Stimulated activated CD4-positive, alpha-beta T cell treated with anti-CD3 and anti-CD28 coated beads, Interleukin-4, amount 100 ng/mL, for 4 hours (primary cell): ENCODE data around the gene PCDHGA10.
"Not testable (repeated sequence)": the region's sequence is repeated elsewhere in the genome, so short reads cannot be mapped to it uniquely, and the experiment has no call there.

Source experiments
- DNase-seq, 2 experiments: peaks; one replicate each; pipeline ENCODE4 v3.0.0-alpha.2; 2020

The PCDHGA10 gene

DNA sequence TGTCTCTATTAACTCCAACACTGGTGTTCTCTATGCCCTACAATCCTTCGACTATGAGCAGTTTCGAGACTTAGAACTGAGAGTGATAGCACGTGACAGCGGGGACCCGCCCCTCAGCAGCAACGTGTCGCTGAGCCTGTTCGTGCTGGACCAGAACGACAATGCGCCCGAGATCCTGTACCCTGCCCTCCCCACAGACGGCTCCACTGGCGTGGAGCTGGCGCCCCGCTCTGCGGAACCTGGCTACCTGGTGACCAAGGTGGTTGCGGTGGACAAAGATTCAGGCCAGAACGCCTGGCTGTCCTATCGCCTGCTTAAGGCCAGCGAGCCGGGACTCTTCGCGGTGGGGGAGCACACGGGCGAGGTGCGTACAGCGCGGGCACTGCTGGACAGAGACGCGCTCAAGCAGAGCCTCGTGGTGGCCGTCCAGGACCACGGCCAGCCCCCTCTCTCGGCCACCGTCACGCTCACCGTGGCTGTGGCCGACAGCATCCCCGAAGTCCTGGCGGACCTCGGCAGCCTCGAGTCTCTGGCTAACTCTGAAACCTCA lies 10.0 kb downstream of the PCDHGA10 start:
- no peak for DNase-seq

DNA sequence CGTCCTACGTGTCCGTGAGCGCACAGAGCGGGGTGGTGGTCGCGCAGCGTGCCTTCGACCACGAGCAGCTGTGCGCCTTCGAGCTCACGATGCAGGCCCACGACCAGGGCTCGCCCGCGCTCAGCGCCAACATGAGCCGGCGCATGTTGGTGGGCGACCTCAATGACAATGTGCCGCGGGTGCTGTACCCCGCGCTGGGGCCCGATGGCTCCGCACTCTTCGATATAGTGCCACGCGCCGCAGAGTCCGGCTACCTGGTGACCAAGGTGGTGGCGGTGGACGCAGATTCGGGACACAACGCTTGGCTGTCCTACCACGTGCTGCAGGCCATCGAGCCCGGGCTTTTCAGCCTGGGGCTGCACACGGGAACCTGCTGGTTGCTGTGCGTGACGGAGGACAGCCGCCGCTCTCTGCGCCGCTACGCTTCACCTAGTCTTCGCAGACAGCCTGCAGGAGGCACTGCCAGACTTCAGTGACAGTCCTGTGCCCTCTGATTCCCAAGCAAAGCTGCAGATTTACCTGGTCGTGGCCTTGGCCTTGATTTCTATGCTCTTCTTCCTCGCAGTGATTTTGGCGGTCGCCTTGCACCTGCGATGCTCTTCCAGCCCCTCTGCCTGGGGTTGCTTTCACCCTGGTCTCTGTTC lies 15.1 kb downstream of the PCDHGA10 start:
- no peak for DNase-seq

DNA sequence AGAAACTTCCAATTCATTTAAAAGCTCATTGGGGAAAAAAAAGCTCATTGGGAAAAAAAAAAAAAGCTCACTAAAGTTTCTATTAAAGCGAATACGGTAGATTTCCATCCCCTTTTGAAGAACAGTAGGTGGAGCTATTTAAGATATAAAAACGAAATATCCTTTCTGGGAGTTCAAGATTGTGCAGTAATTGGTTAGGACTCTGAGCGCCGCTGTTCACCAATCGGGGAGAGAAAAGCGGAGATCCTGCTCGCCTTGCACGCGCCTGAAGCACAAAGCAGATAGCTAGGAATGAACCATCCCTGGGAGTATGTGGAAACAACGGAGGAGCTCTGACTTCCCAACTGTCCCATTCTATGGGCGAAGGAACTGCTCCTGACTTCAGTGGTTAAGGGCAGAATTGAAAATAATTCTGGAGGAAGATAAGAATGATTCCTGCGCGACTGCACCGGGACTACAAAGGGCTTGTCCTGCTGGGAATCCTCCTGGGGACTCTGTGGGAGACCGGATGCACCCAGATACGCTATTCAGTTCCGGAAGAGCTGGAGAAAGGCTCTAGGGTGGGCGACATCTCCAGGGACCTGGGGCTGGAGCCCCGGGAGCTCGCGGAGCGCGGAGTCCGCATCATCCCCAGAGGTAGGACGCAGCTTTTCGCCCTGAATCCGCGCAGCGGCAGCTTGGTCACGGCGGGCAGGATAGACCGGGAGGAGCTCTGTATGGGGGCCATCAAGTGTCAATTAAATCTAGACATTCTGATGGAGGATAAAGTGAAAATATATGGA lies 17.7 kb downstream of the PCDHGA10 start, which contains the start of gene PCDHGA12:
PCDHGA12 (plus strand) TSS at position 176 of the 782 bp plus-strand sequence; CDS start at position 429, 253 bp downstream.
- peak in 1 of 2 experiments; percentile 23 for DNase-seq

DNA sequence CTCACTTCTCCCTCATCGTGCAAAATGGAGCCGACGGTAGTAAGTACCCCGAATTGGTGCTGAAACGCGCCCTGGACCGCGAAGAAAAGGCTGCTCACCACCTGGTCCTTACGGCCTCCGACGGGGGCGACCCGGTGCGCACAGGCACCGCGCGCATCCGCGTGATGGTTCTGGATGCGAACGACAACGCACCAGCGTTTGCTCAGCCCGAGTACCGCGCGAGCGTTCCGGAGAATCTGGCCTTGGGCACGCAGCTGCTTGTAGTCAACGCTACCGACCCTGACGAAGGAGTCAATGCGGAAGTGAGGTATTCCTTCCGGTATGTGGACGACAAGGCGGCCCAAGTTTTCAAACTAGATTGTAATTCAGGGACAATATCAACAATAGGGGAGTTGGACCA lies 18.5 kb downstream of the PCDHGA10 start:
- no peak for DNase-seq

GRCh38 chr5:141432308-141432707 lies 19.5 kb downstream of the PCDHGA10 start:
- not testable (repeated sequence) for DNase-seq

DNA sequence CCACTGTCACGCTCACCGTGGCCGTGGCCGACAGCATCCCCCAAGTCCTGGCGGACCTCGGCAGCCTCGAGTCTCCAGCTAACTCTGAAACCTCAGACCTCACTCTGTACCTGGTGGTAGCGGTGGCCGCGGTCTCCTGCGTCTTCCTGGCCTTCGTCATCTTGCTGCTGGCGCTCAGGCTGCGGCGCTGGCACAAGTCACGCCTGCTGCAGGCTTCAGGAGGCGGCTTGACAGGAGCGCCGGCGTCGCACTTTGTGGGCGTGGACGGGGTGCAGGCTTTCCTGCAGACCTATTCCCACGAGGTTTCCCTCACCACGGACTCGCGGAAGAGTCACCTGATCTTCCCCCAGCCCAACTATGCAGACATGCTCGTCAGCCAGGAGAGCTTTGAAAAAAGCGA lies 19.9 kb downstream of the PCDHGA10 start:
- DNase-seq, result not testable (repeated sequence)

- DNase-seq, result no peak
Measured at GRCh38 chr5:141434006-141434405, 21.2 kb downstream of the PCDHGA10 start.

DNA sequence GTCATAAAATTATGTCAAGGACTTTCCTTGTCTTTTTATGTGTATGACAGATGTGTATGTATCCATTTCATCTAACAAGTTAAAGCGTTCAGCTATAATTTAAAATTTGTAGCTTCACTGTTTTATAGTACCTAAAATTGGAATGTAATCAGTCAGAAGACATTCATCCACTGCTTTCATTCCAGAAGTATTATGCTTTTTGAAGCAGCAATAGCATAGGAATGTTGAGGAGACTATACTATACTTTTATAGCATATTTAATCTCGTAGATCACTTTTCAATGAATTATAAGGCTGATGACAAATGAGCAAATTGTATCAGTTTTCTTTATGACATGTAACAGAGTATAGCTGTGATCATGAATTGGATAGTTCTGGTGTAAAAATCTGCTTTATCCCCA lies 24.4 kb downstream of the PCDHGA10 start:
- no peak for DNase-seq

DNA sequence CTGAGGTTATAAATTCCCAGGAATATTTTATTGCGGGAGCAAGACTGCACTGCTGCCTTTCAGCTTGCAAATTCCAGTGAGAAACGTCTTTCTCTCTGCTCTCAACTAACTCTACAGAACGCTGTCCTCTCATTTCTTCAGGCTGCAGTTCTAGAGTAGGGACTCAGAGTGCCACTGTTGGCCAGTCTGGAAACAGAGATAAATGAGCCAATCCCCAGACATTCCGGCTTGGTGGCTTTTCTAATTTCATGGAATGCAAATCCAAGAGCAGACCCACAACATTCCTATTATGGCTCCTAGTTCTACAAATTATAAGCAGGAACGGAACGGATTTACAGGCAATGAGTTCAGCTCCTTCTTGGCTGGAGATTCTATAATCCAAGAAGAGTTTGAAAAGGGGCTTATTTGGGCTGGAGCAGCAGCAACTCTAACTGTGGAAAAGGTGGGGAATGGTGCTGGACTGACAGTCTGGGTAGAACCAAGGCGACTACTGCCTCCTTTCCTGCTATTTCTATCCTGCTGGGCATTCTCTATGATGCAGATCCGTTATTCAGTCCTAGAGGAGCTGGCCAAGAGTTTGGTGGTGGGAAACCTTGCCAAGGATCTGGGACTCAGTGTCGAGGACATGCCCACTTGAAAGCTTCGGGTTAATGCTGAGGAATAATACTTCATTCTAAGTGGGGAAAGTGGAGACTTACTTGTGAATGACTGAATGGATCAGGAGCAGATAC lies 26.8 kb downstream of the PCDHGA10 start:
- DNase-seq, result no peak

GRCh38 chr5:141440341-141440740 lies 27.6 kb downstream of the PCDHGA10 start:
- no peak for DNase-seq

DNA sequence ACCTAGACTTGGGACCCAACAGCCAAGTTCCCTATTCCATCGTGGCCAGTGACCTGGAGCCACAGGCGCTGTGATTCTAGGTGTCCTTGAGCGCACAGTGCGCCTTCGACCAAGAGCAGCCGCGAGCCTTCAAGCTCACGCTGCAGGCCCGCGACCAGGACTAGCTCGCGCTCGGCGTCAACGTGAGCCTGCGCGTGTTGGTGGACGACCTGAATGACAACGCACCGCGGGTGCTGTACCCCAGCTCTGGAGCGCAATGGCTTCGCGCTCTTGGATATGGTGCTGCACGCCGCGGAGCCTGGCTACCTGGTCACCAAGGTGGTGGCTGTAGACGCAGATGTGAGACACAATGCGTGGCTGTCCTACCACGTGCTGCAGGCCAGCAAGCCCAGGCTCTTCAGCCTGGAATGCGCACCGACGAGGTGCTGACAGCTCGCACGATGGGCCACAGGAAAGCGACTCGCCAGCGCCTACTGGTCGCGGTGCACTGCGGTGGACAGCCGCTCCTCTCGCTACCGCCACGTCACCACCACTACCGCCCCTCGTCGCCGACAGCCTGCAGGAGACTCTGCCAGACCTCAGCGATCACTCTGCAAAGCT lies 28.9 kb downstream of the PCDHGA10 start:
- no peak for DNase-seq

DNA sequence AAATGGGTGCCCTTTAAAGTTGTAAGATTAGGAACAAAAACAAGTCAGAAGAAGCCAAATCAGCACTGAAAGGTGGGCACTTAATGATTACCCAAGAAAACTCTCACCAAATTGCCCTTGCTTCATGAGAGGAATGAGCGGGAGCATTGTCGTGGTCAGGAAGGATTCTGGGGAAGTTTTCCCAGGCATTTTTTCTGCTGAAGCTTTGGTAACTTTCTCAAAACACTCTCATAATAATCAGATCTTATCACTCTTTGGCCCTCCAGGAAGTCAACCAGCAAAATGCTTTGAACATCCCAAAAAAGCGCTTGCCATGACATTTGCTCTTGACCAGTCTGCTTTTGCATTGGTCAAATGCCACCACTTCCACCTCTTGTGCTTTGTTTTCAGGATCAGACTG lies 52.6 kb downstream of the PCDHGA10 start:
- DNase-seq, result no peak
